Aorta (tissue), 5 donors: ENCODE results near the gene XIRP2. TPM values are rescaled to one million over a fixed set of nuclear protein-coding genes. Genes with fewer than 3 reads are reported as not detected.

Experiments used
- ATAC-seq: fragments of 200-7000 bp; cut with Tn5 transposase; one replicate; pipeline ENCODE4 v1.9.1; 2022; ENCODE audit warnings: moderate library complexity; ENCODE audit not compliant: low FRiP score
- DNase-seq, 2 donors: peaks; one replicate each; pipeline ENCODE4 v3.0.0-alpha.2; 2020
- H3K27ac ChIP-seq, 2 donors: one replicate each; pipeline ENCODE4 v1.5.1; 2013; ENCODE audit warnings: low read length in 2 of 2, mild to moderate bottlenecking in 2 of 2, moderate library complexity in 2 of 2, control low read depth in 1 of 2, inconsistent platforms in 1 of 2, low read depth in 1 of 2
- H3K27me3 ChIP-seq, 2 donors: one replicate each; pipeline ENCODE4 v1.6.1; 2013; ENCODE audit warnings: control low read depth in 1 of 2, low read length in 1 of 2, mild to moderate bottlenecking in 1 of 2, moderate library complexity in 1 of 2; ENCODE audit not compliant: insufficient read depth in 2 of 2, control insufficient read depth in 1 of 2
- H3K36me3 ChIP-seq, 2 donors: one replicate each; pipeline ENCODE4 v1.6.1; 2013; ENCODE audit warnings: control low read depth in 1 of 2, low read length in 1 of 2, mild to moderate bottlenecking in 1 of 2; ENCODE audit not compliant: insufficient read depth in 2 of 2, control insufficient read depth in 1 of 2
- H3K4me1 ChIP-seq, 2 donors: one replicate each; pipeline ENCODE4 v1.6.1; 2013; ENCODE audit warnings: low read length in 2 of 2, control low read depth in 1 of 2, mild to moderate bottlenecking in 1 of 2, moderate library complexity in 1 of 2; ENCODE audit not compliant: insufficient read depth in 2 of 2, control insufficient read depth in 1 of 2
- H3K4me3 ChIP-seq, 2 donors: one replicate each; pipeline ENCODE4 v1.5.1; 2013; ENCODE audit warnings: low read length in 2 of 2, control low read depth in 1 of 2, mild to moderate bottlenecking in 1 of 2
- H3K9me3 ChIP-seq: one replicate; pipeline ENCODE4 v1.6.1; 2013; ENCODE audit warnings: mild to moderate bottlenecking, low read length; ENCODE audit not compliant: control insufficient read depth
- WGBS, 2 donors: extraction: QIAGEN DNeasy Blood & Tissue Kit; methylation state at CpG; one replicate each; pipeline ENCODE4 v1.1.7; 2013; 5-methylcytosine and 5-hydroxymethylcytosine counted together
- intact Hi-C, 2 donors: fragments of 100-400 bp; cut with DNase I; formaldehyde crosslinking; loops; one replicate each; pipeline versions ENCODE4 v1.14.2 to v1.15.0; 2022
- long read RNA-seq, 2 donors: library from polyadenylated mRNA; unstranded; transcript quantifications; one replicate each; pipeline ENCODE4 v2.0.0, GENCODE V29; 2020 to 2021
- polyA plus RNA-seq, 2 donors: library from polyadenylated mRNA; stranded (reverse); fragments of 200-250 nt; gene quantifications; one replicate each; pipeline ENCODE4 v1.2.3, GENCODE V29; 2013
- total RNA-seq, 2 donors: library from RNA; stranded (reverse); fragmentation: NEBNext Ultra II Directional; extraction: Animal tissue kit (Norgen Biotek cat#: 25700); gene quantifications; one replicate each; pipeline ENCODE4 v1.2.1, GENCODE V29; 2021
- donor health status: healthy with polysubstance abuse.
- donor health status: Bipolar disorder and iron deficiency.
- donor health status: DM: no; HTN: no; CAD: no.
- donor health status: DM: no; HTN: no; CAD: no.
- donor health status: DM: yes; HTN: yes; CAD: no.

The XIRP2 gene
- total RNA-seq (under 1 TPM; 0.15 to 0.19 TPM), polyA plus RNA-seq (1 to 10 TPM in 1 of 2 donors, under 1 TPM in 1; 0.28 to 3.8 TPM)
- long read RNA-seq, donor 1, result 0 reads
- long read RNA-seq, donor 2, result 0 reads

GRCh38 chr2:166888180-166888579, at the start of gene XIRP2:
Gene XIRP2 (plus strand): TSS chr2:166888480. CDS start chr2:166903483, 15,003 bp downstream.
- DNase-seq (no peak), ATAC-seq (no peak)
- Histone ChIP-seq H3K9me3 (no peaks in the 10 kb centered on the region), H3K36me3 (no peaks in the 10 kb centered on the region), H3K4me1 (no peaks in the 10 kb centered on the region), H3K4me3 (no peak within 1 kb of the TSS), H3K27ac (no peak within 1 kb of the TSS), H3K27me3 (no peaks in the 10 kb centered on the region)
- intact Hi-C loops, result no loop called here
- 77 to 81% methylated on average over 2 of the region's 2 CpGs for WGBS, 2 donors

GRCh38 chr2:166841152-166841551, 47.1 kb upstream of the XIRP2 start:
- intact Hi-C loops, result no loop called here
- Histone ChIP-seq H3K9me3 (no peaks in the 10 kb centered on the region), H3K4me1 (no peaks in the 10 kb centered on the region), H3K27me3 (no peaks in the 10 kb centered on the region), H3K27ac (no peak overlapping the region), H3K4me3 (no peak overlapping the region), H3K36me3 (no peaks in the 10 kb centered on the region)
- DNase-seq (no peak), ATAC-seq (no peak)
- WGBS, 2 donors, result 38 to 48% methylated on average over 2 of the region's 2 CpGs

GRCh38 chr2:166841679-166842078, 46.6 kb upstream of the XIRP2 start:
- Histone ChIP-seq H3K4me3 (no peak overlapping the region), H3K4me1 (no peaks in the 10 kb centered on the region), H3K9me3 (no peaks in the 10 kb centered on the region), H3K27ac (no peak overlapping the region), H3K27me3 (no peaks in the 10 kb centered on the region), H3K36me3 (no peaks in the 10 kb centered on the region)
- DNase-seq (no peak), ATAC-seq (no peak)
- WGBS, 2 donors, result 11 to 18% methylated on average over 1 of the region's 1 CpG
- intact Hi-C loops, result no loop called here

- DNase-seq (no peak), ATAC-seq (no peak)
- Histone ChIP-seq H3K4me1 (no peaks in the 10 kb centered on the region), H3K4me3 (no peak overlapping the region), H3K27ac (no peak overlapping the region), H3K36me3 (no peaks in the 10 kb centered on the region), H3K9me3 (no peaks in the 10 kb centered on the region), H3K27me3 (no peaks in the 10 kb centered on the region)
- 68 to 86% methylated on average over 1 of the region's 1 CpG for WGBS, 2 donors
- intact Hi-C loops, result no loop called here
Observed at GRCh38 chr2:166844111-166844510, 44.2 kb upstream of the XIRP2 start.

- no peak for ATAC-seq
- H3K4me3 ChIP-seq, result no peak overlapping the region
- WGBS, 2 donors, result 34 to 35% methylated on average over 6 of the region's 6 CpGs
Observed at GRCh38 chr2:166862468-166863132, 25.7 kb upstream of the XIRP2 start.

GRCh38 chr2:166867874-166868514, 20.3 kb upstream of the XIRP2 start:
- H3K27me3 ChIP-seq, result no peaks in the 10 kb centered on the region
- no peak for ATAC-seq
- H3K4me3 ChIP-seq, result no peak overlapping the region
- H3K4me1 ChIP-seq, result no peaks in the 10 kb centered on the region
- no peaks in the 10 kb centered on the region for H3K9me3 ChIP-seq
- no peak overlapping the region for H3K27ac ChIP-seq
- 60 to 70% methylated on average over 10 of the region's 10 CpGs for WGBS, 2 donors
- intact Hi-C loops, result no loop called here
- DNase-seq, result no peak
- no peaks in the 10 kb centered on the region for H3K36me3 ChIP-seq

More at GRCh38 chr2:166862468-166863132, 25.7 kb upstream of the XIRP2 start:
- Histone ChIP-seq H3K36me3 (no peaks in the 10 kb centered on the region), H3K9me3 (no peaks in the 10 kb centered on the region), H3K4me1 (no peaks in the 10 kb centered on the region), H3K27me3 (no peaks in the 10 kb centered on the region), H3K27ac (no peak overlapping the region)
- intact Hi-C loops, result no loop called here
- DNase-seq, result no peak

- Histone ChIP-seq H3K9me3 (no peaks in the 10 kb centered on the region), H3K36me3 (no peaks in the 10 kb centered on the region), H3K4me3 (no peak overlapping the region), H3K4me1 (no peaks in the 10 kb centered on the region), H3K27ac (no peak overlapping the region), H3K27me3 (no peaks in the 10 kb centered on the region)
- intact Hi-C loops, result no loop called here
- DNase-seq, result no peak
- 86 to 87% methylated on average over 1 of the region's 1 CpG for WGBS, 2 donors
- no peak for ATAC-seq
Observed at GRCh38 chr2:166870346-166870745, 17.9 kb upstream of the XIRP2 start.

- Histone ChIP-seq H3K27me3 (no peaks in the 10 kb centered on the region), H3K4me3 (no peak overlapping the region), H3K27ac (no peak overlapping the region), H3K4me1 (no peaks in the 10 kb centered on the region), H3K36me3 (no peaks in the 10 kb centered on the region), H3K9me3 (no peaks in the 10 kb centered on the region)
- intact Hi-C loops, result no loop called here
- DNase-seq, result no peak
- no peak for ATAC-seq
- WGBS, 2 donors, result 61 to 63% methylated on average over 1 of the region's 1 CpG
Observed at GRCh38 chr2:166881177-166881576, 7.1 kb upstream of the XIRP2 start.

GRCh38 chr2:166882851-166883250, 5.4 kb upstream of the XIRP2 start:
- Histone ChIP-seq H3K36me3 (no peaks in the 10 kb centered on the region), H3K9me3 (no peaks in the 10 kb centered on the region), H3K4me1 (no peaks in the 10 kb centered on the region), H3K27me3 (no peaks in the 10 kb centered on the region), H3K4me3 (no peak overlapping the region), H3K27ac (no peak overlapping the region)
- DNase-seq (no peak), ATAC-seq (no peak)
- WGBS, 2 donors, result 76 to 87% methylated on average over 3 of the region's 3 CpGs
- intact Hi-C loops, result no loop called here
